ENCODE data around the gene CYBC1.
A peak's percentile ranks its signal among the peaks of the same experiment; 100 is the strongest.

CYBC1 gene

GRCh38 chr17:82406131-82406671 lies 44.4 kb downstream of the CYBC1 start:
- DNase-seq: no peak

- no peak for DNase-seq
These were observed 45.5 kb downstream of the CYBC1 start for GRCh38 chr17:82405051-82405450.

- DNase-seq: no peak
These were observed 46.6 kb downstream of the CYBC1 start for GRCh38 chr17:82403662-82404660.

- no peak for DNase-seq
These were observed 47.7 kb downstream of the CYBC1 start for GRCh38 chr17:82402865-82403264.

GRCh38 chr17:82400830-82401229 lies 49.7 kb downstream of the CYBC1 start:
- peak; percentile 58 for DNase-seq

- peak; percentile 30 for DNase-seq
These were observed 50.3 kb downstream of the CYBC1 start for GRCh38 chr17:82400206-82400605.

GRCh38 chr17:82399601-82400101 lies 50.9 kb downstream of the CYBC1 start:
- no peak for DNase-seq

GRCh38 chr17:82399041-82399441 lies 51.5 kb downstream of the CYBC1 start:
- peak; percentile 92 for DNase-seq

GRCh38 chr17:82397449-82398335 lies 52.9 kb downstream of the CYBC1 start:
- no peak for DNase-seq

GRCh38 chr17:82396601-82397435 lies 53.7 kb downstream of the CYBC1 start:
- DNase-seq: peak; percentile 97

GRCh38 chr17:82394278-82394677 lies 56.3 kb downstream of the CYBC1 start:
- no peak for DNase-seq

GRCh38 chr17:82392941-82393340 lies 57.6 kb downstream of the CYBC1 start:
- DNase-seq: no peak
